IPS DF 6.9 (cell line): ENCODE results near the gene C16orf46.

Experiments used
- DNase-seq: peaks from one replicate; pipeline ENCODE4 v3.0.0-alpha.2; 2013; ENCODE audit warnings: low read depth, low spot score
- H3K27ac ChIP-seq: one replicate; pipeline ENCODE4 v1.5.1; 2013; ENCODE audit warnings: low read length, control low read depth
- H3K27me3 ChIP-seq: 2 replicates; pipeline ENCODE4 v1.6.1; 2013; ENCODE audit warnings: mild to moderate bottlenecking, low read length; ENCODE audit not compliant: control insufficient read depth, insufficient read depth
- H3K36me3 ChIP-seq: 2 replicates; pipeline ENCODE4 v1.6.1; 2013; ENCODE audit warnings: low read length; ENCODE audit not compliant: control insufficient read depth, insufficient read depth
- H3K4me1 ChIP-seq: 2 replicates; pipeline ENCODE4 v1.6.1; 2013; ENCODE audit warnings: low read length; ENCODE audit not compliant: control insufficient read depth, insufficient read depth
- H3K4me3 ChIP-seq: 2 replicates; pipeline ENCODE4 v1.5.1; 2013; ENCODE audit warnings: mild to moderate bottlenecking, low read length
- H3K9me3 ChIP-seq: 2 replicates; pipeline ENCODE4 v1.6.1; 2013; ENCODE audit warnings: low read length, inconsistent platforms; ENCODE audit not compliant: control insufficient read depth, insufficient read depth
- WGBS: extraction: QIAGEN DNeasy Blood & Tissue Kit; methylation state at CpG from one replicate; pipeline ENCODE4 v1.1.7; 2013; ENCODE audit warnings: mixed read lengths, missing lambda C conversion rate; ENCODE audit not compliant: insufficient read length, insufficient coverage; 5-methylcytosine and 5-hydroxymethylcytosine counted together

Gene C16orf46

GRCh38 chr16:81073560-81074330 is 3.3 kb downstream of the C16orf46 start:
- H3K27me3 ChIP-seq: no peaks in the 10 kb centered on the region
- no peak overlapping the region for H3K27ac ChIP-seq
- H3K36me3 ChIP-seq: no peaks in the 10 kb centered on the region
- WGBS: no CpG with 5 or more reads among the region's 5 CpGs
- no peak for DNase-seq
- no peaks in the 10 kb centered on the region; the same call in 1 of the 2 replicates for H3K9me3 ChIP-seq
- no peak overlapping the region for H3K4me3 ChIP-seq
- no peaks in the 10 kb centered on the region for H3K4me1 ChIP-seq

- no peak overlapping the region for H3K4me3 ChIP-seq
- H3K36me3 ChIP-seq: no peaks in the 10 kb centered on the region
- DNase-seq: no peak
- no peaks in the 10 kb centered on the region; the same call in 1 of the 2 replicates for H3K9me3 ChIP-seq
- no CpG with 5 or more reads among the region's 4 CpGs for WGBS
- no peaks in the 10 kb centered on the region for H3K27me3 ChIP-seq
- H3K27ac ChIP-seq: no peak overlapping the region
- H3K4me1 ChIP-seq: no peaks in the 10 kb centered on the region
These were observed 5.2 kb downstream of the C16orf46 start for GRCh38 chr16:81071805-81072204.

- Histone ChIP-seq H3K27me3 (no peaks in the 10 kb centered on the region), H3K4me3 (no peak overlapping the region), H3K36me3 (no peaks in the 10 kb centered on the region), H3K9me3 (no peaks in the 10 kb centered on the region; the same call in 1 of the 2 replicates), H3K4me1 (no peaks in the 10 kb centered on the region), H3K27ac (no peak overlapping the region)
- no peak for DNase-seq
- WGBS: no CpG with 5 or more reads among the region's 8 CpGs
These were observed 6.1 kb downstream of the C16orf46 start for GRCh38 chr16:81070979-81071378.

GRCh38 chr16:81069063-81069462 is 8.0 kb downstream of the C16orf46 start:
- WGBS: no CpG with 5 or more reads among the region's 4 CpGs
- no peak overlapping the region for H3K4me3 ChIP-seq
- no peaks in the 10 kb centered on the region for H3K36me3 ChIP-seq
- H3K27me3 ChIP-seq: no peaks in the 10 kb centered on the region
- no peaks in the 10 kb centered on the region for H3K4me1 ChIP-seq
- DNase-seq: no peak
- H3K9me3 ChIP-seq: no peaks in the 10 kb centered on the region; the same call in 1 of the 2 replicates
- no peak overlapping the region for H3K27ac ChIP-seq

GRCh38 chr16:81067166-81067565 is 9.9 kb downstream of the C16orf46 start:
- no peak for DNase-seq
- WGBS: no CpG with 5 or more reads among the region's 1 CpG
- H3K36me3 ChIP-seq: no peaks in the 10 kb centered on the region
- no peak overlapping the region for H3K4me3 ChIP-seq
- no peaks in the 10 kb centered on the region; the same call in 1 of the 2 replicates for H3K9me3 ChIP-seq
- no peaks in the 10 kb centered on the region for H3K4me1 ChIP-seq
- H3K27me3 ChIP-seq: no peaks in the 10 kb centered on the region
- H3K27ac ChIP-seq: no peak overlapping the region

GRCh38 chr16:81066681-81067080 is 10.4 kb downstream of the C16orf46 start:
- WGBS: no CpG with 5 or more reads among the region's 4 CpGs

GRCh38 chr16:81061871-81062608 is 15.0 kb downstream of the C16orf46 start:
- Histone ChIP-seq H3K27me3 (no peaks in the 10 kb centered on the region), H3K4me1 (peaks cover 2% of the 10 kb centered on the region; the same call in 1 of the 2 replicates), H3K27ac (no peak overlapping the region), H3K9me3 (no peaks in the 10 kb centered on the region), H3K4me3 (no peak overlapping the region), H3K36me3 (no peaks in the 10 kb centered on the region)
- DNase-seq: no peak
- 100% methylated on average over 1 of the region's 10 CpGs for WGBS

More at GRCh38 chr16:81066681-81067080, 10.4 kb downstream of the C16orf46 start:
- Histone ChIP-seq H3K4me3 (no peak overlapping the region), H3K9me3 (no peaks in the 10 kb centered on the region; the same call in 1 of the 2 replicates), H3K36me3 (no peaks in the 10 kb centered on the region), H3K27me3 (no peaks in the 10 kb centered on the region), H3K4me1 (no peaks in the 10 kb centered on the region), H3K27ac (no peak overlapping the region)
- DNase-seq: no peak

- no CpG with 5 or more reads among the region's 10 CpGs for WGBS
- DNase-seq: no peak
- Histone ChIP-seq H3K27me3 (no peaks in the 10 kb centered on the region), H3K4me1 (peaks cover 2% of the 10 kb centered on the region; the same call in 1 of the 2 replicates), H3K4me3 (no peak overlapping the region), H3K27ac (no peak overlapping the region), H3K9me3 (no peaks in the 10 kb centered on the region), H3K36me3 (no peaks in the 10 kb centered on the region)
These were observed 15.8 kb downstream of the C16orf46 start for GRCh38 chr16:81061307-81061640.

GRCh38 chr16:81060576-81061306 is 16.3 kb downstream of the C16orf46 start:
- H3K9me3 ChIP-seq: no peaks in the 10 kb centered on the region
- no peak overlapping the region for H3K27ac ChIP-seq
- H3K36me3 ChIP-seq: no peaks in the 10 kb centered on the region
- peaks cover 2% of the 10 kb centered on the region; the same call in 1 of the 2 replicates for H3K4me1 ChIP-seq
- no peak for DNase-seq
- WGBS: 100% methylated on average over 1 of the region's 14 CpGs
- H3K27me3 ChIP-seq: no peaks in the 10 kb centered on the region
- no peak overlapping the region for H3K4me3 ChIP-seq

GRCh38 chr16:81053761-81054160 is 23.3 kb downstream of the C16orf46 start:
- DNase-seq: no peak
- no peak overlapping the region for H3K4me3 ChIP-seq
- H3K27ac ChIP-seq: no peak overlapping the region
- H3K9me3 ChIP-seq: no peaks in the 10 kb centered on the region
- no peaks in the 10 kb centered on the region for H3K4me1 ChIP-seq
- no CpG with 5 or more reads among the region's 11 CpGs for WGBS
- no peaks in the 10 kb centered on the region for H3K27me3 ChIP-seq
- no peaks in the 10 kb centered on the region for H3K36me3 ChIP-seq
